ENCODE data around the gene RDH16.
A peak's percentile ranks its signal among the peaks of the same experiment; 100 is the strongest.
"Not testable (repeated sequence)": the region's sequence is repeated elsewhere in the genome, so short reads cannot be mapped to it uniquely, and the experiment has no call there.

RDH16 gene

DNA sequence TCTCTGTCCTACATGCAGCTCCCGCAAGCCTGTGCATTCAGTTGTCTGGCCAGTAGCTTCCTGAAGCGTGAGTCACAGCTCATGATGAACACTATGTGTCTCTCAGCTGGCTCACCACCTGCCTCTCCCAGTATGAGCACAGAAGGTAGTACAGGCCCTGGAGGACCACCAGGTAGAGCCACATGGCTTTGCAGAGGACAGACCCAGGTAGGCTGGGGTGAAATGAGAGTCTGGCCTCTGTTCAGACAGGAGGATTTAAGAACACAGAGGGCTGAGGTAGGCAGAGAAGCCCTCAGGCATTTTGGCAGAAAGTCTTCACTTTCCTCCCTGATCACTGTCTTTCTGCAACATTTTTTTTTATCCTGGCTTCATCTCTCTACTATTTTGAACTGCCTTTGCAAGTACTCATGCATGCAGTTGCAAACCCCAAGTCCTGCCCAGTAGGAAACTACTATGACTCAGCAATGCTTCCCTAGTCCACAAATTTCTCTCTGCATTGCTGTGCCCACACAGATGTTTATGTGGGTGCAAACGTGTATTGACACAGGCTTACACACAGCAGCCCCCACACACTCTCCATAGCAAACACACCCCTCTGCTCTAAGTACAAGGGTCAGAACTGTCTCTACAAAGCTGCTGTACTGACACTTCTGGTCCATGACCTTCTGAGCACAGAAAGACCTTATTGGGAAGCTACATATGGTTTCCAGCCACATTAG, 15.9 kb downstream of the RDH16 start:
- Histone ChIP-seq H3K4me1 (peaks cover 0 to 9% (median 0%) of the 10 kb centered on the region in 4 donors), H3K4me3 (no peak overlapping the region), H3K36me3 (no peaks in the 10 kb centered on the region), H3K9me3 (no peaks in the 10 kb centered on the region), H3K27ac (no peak overlapping the region), H3K27me3 (no peaks in the 10 kb centered on the region)
- intact Hi-C loops (cut with DNase I; ENCODE audit: low total_unique reads) = no loop called here
- TF ChIP-seq, protein P1, sequence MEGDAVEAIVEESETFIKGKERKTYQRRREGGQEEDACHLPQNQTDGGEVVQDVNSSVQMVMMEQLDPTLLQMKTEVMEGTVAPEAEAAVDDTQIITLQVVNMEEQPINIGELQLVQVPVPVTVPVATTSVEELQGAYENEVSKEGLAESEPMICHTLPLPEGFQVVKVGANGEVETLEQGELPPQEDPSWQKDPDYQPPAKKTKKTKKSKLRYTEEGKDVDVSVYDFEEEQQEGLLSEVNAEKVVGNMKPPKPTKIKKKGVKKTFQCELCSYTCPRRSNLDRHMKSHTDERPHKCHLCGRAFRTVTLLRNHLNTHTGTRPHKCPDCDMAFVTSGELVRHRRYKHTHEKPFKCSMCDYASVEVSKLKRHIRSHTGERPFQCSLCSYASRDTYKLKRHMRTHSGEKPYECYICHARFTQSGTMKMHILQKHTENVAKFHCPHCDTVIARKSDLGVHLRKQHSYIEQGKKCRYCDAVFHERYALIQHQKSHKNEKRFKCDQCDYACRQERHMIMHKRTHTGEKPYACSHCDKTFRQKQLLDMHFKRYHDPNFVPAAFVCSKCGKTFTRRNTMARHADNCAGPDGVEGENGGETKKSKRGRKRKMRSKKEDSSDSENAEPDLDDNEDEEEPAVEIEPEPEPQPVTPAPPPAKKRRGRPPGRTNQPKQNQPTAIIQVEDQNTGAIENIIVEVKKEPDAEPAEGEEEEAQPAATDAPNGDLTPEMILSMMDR (IDR thresholded peaks at IDR 0.05) = no peak
- DNase-seq = no peak

DNA sequence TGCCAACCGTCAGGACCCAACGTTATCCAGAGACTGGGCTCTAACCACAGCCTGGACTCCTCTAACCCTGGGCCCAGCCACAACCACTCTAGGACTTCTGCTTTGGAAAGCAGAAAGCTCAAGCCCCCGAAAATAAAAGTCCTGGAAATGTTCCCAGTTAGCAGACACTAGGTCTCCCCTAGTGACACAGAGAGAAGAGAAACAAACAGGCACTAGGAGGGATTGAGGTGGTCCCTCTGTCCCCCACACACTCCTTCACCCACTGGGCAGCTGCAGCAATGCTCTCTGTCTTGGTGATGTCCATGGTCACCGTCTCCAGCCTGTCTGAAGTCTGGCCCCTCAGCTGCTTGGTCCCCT, 16.5 kb downstream of the RDH16 start:
- H3K9me3 ChIP-seq; intact Hi-C loops (cut with DNase I; ENCODE audit: low total_unique reads); H3K27ac ChIP-seq: not testable (repeated sequence)

DNA sequence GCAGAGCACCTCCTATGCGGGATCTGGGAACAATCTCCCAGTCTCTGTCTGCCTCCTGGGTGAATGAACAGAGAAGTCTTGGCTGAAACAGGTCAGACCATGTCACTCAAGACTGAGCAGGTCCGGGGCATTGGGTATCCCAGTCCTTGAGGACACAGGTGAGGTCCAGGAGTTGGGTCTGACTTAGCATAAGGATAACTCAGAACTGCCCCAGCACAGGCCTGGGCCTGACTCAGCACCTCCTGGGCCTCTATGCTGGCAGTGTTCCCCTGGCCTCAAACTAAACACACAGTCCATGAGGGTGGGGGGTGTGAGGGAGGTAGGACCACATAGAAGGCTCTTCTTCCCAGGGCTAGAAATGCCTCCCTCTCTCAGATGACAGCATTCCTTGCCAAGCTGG, 21.7 kb downstream of the RDH16 start:
- no peak for DNase-seq
- intact Hi-C loops (cut with DNase I; ENCODE audit: low total_unique reads) = no loop called here
- H3K9me3 ChIP-seq = no peaks in the 10 kb centered on the region
- no peaks in the 10 kb centered on the region for H3K4me1 ChIP-seq
- H3K4me3 ChIP-seq = no peak overlapping the region
- no peaks in the 10 kb centered on the region for H3K27me3 ChIP-seq
- TF ChIP-seq, protein P1 (IDR thresholded peaks at IDR 0.05) = no peak
- H3K27ac ChIP-seq = no peak overlapping the region
- H3K36me3 ChIP-seq = no peaks in the 10 kb centered on the region

More for the DNA sequence above, 16.5 kb downstream of the RDH16 start:
- not testable (repeated sequence) for H3K36me3 ChIP-seq, DNase-seq, H3K4me3 ChIP-seq, H3K4me1 ChIP-seq, H3K27me3 ChIP-seq

DNA sequence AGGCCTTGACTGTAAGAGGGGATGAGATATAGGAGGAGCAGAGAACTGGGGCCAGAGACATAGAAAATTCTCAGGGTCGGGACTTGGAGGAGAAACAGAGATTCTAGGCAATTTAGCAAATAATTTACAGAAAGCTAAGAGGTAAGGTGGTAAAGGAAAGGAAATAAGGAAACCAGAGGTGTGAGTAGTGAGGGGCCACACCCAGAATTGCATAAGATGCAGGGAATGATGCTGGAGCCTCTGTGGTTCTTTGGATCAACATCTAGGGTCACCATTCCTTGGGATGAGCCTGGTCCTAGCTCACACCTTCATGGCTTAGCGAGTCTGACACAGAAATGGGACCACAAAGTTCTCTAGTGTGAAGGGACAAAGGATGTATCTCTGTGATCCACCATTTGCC, 22.3 kb downstream of the RDH16 start:
- H3K36me3 ChIP-seq = no peaks in the 10 kb centered on the region
- no peaks in the 10 kb centered on the region for H3K27me3 ChIP-seq
- H3K4me1 ChIP-seq = no peaks in the 10 kb centered on the region
- DNase-seq = no peak
- TF ChIP-seq, protein P1 (IDR thresholded peaks at IDR 0.05) = no peak
- intact Hi-C loops (cut with DNase I; ENCODE audit: low total_unique reads) = no loop called here
- no peak overlapping the region for H3K27ac ChIP-seq
- H3K4me3 ChIP-seq = no peak overlapping the region
- H3K9me3 ChIP-seq = no peaks in the 10 kb centered on the region

DNA sequence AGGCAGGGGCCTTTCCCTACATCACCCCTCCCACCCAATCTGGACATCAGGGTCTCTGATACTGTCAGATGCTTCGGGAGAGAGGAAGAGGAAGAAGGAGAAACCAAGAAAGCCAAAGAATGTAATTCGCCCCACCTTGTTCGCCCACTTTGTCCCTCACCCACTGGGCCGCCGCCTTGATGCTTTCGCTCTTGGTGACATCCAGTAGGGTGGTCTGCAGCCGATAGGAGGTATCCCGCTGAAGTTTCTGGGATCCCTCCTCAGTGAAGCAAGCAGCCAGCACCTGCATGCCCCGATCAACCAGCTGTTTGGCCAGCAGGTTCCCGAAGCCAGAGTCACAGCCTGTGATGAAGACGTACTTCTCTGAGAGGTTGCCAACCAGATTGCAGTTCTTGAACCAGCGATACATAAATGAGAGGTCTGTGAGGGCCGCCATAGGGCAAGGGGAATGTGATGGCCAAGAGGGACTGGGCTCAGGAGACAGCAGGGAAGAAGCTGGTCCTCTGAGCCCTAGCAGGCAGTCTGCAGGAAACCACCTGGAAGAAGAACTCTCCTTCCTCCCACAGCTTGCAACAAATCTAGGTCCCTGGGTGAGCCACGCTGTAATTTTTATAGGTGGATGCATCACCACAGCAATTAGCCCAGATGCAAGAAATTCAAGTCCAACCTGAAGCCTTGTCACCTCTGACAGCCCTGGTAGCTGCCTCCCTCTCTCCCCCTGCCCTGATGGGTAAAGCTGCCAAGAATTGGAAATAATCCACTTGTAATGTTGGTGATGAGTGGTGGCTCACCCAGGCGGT, 23.4 kb downstream of the RDH16 start, which contains the start of gene SDR9C7:
TSS of gene SDR9C7 (minus strand) at position 583 of the 800 bp plus-strand sequence. CDS start at position 436, 147 bp downstream.
- H3K27ac ChIP-seq = no peak within 1 kb of the TSS
- H3K27me3 ChIP-seq = no peaks in the 10 kb centered on the region
- TF ChIP-seq, protein P1 (IDR thresholded peaks at IDR 0.05) = no peak
- intact Hi-C loops (cut with DNase I; ENCODE audit: low total_unique reads) = no loop called here
- H3K4me3 ChIP-seq = no peak within 1 kb of the TSS
- no peaks in the 10 kb centered on the region for H3K9me3 ChIP-seq
- H3K4me1 ChIP-seq = no peaks in the 10 kb centered on the region
- no peak for DNase-seq
- H3K36me3 ChIP-seq = no peaks in the 10 kb centered on the region

DNA sequence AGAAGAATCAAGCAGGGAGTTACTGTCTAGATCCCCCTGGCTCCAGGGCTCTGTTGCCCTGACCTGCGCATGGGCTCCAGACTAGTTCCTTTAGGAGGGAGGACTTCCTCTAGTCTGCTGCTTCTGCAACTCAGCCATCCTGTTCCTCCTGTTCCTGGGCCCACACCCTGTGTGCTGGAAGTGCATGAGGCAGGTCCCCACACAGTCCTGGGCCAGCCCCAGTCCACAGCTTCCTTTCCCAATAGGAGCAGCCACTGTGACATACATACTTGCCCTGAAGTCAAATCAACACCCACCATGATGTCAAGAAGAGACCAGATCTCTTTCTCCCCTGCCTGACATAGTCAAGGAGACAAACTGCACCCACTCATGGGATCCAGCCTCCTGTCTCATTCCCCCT, 24.5 kb downstream of the RDH16 start:
- no peaks in the 10 kb centered on the region for H3K9me3 ChIP-seq
- peak in 1 of 2 donors; percentile 38 for DNase-seq
- no peaks in the 10 kb centered on the region for H3K27me3 ChIP-seq
- no peak overlapping the region for H3K4me3 ChIP-seq
- H3K4me1 ChIP-seq = no peaks in the 10 kb centered on the region
- no peak overlapping the region for H3K27ac ChIP-seq
- no peaks in the 10 kb centered on the region for H3K36me3 ChIP-seq
- TF ChIP-seq, protein P1 (IDR thresholded peaks at IDR 0.05) = no peak
- intact Hi-C loops (cut with DNase I; ENCODE audit: low total_unique reads) = no loop called here
